IPS-11a (cell line): Measurements from ENCODE around the gene SPATA18.

ENCODE experiments used
- H3K4me3 ChIP-seq: one replicate; pipeline ENCODE4 v1.5.1; 2013; ENCODE audit warnings: low read depth, low read length, control low read depth

The SPATA18 gene

DNA sequence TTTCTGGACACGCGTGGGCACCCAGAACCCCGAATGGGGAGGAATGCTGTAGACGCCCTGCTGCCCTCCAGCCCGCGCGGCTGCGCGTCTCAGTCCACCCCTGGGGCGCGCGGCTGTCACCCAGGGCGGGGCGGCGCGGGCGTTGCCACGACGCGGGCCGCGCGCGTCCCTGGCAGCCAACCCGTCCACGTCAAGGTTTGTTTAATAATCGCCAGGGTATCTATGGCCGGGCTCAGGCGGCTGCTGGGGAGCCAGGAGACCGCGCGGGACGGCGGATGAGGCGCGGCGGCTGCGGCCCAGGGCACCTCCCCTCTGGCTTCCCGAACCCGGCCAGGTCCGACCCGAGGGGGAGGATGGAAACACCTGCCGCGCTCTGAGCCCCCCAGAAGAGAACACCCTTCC is at the start of gene SPATA18:
Gene SPATA18, plus strand, starts transcription at position 92 of the 402 bp plus-strand sequence. CDS start 401 bp downstream, outside the sequence.
- peak within 1 kb of the TSS; percentile 57 for H3K4me3 ChIP-seq

DNA sequence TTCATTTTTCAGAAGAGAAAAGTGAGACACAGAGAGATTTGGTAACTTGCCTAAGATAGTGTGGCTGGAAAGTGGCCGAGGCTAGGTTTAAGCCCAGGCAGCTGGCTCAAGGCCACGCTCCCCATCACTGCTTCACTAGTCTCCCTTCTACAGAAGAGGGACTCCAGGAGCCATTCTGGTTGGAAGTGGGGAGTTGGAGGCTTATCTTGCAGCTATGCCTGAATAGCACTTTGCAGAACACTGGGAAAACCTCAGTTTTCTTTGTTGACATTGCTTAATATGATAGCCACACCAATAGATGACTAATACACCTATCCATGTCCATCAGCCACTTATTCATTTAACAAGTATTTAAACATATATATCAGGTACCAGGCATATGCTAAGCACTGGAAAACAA is 49.5 kb upstream of the SPATA18 start:
- H3K4me3 ChIP-seq, result no peak overlapping the region

GRCh38 chr4:52004414-52004813 is 46.7 kb upstream of the SPATA18 start:
- no peak overlapping the region for H3K4me3 ChIP-seq

DNA sequence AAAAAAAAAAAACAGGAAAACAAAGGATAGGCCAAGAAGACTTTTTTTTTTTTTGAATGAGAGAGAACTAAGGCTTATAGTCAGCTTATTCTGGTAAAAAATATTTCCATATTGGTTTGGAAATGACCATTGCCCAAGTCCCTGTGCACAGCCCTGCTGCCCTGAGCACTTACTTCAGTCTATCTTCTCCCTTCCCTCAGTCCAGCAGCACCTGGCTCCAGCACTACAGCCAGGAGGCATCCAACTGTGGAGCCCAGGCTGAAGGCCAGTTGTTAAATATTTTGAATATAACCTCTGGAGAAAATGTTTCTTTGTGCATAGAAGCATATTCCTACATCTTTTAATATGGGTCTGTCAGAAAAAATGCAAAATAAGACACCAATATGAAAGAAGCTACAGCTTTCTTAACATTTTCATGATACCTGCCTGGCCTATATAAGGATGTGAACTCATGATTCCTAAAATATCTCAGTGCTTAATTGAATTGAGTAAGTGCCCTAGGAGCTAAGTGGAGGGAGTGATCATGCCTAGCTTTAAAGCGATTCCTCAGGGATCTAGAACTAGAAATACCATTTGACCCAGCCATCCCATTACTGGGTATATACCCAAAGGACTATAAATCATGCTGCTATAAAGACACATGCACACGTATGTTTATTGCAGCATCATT is 45.4 kb upstream of the SPATA18 start:
- no peak overlapping the region for H3K4me3 ChIP-seq

DNA sequence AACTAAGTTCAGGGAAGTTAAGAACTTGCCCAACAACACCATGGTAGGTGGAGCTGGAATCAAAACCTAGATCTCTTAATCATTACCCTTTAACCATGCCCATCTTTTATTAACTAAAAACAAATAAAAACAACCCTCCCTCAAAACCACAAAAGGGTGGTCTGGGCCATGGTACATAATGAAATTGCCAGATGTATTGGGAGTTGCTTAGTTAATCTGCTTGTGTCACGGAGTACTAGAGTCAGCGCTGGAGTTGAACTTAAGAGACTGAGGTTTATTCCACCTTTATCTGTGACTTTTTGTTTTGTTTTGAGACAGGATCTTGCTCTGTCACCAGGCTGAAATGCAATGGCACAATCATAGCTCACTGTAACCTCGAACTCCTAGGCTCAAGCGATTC is 44.2 kb upstream of the SPATA18 start:
- no peak overlapping the region for H3K4me3 ChIP-seq

DNA sequence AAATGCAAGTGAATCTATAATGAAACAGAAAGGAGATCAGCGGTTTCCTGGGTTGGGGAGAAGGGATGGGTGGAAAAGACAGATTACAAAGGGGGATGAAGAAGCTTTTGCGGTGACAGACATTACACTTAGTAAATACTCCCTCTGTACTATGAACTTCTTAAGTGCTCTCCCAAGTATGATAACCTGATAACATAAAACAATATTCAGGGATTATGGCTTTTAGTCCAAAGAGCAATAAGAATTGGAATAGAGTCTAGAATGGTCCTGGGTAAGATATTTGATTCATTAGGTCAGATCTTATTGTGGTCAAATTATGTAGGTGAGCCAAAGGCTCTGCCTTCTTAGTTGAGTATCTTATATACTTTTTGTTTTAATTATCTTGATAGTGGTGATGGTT is 40.1 kb upstream of the SPATA18 start:
- H3K4me3 ChIP-seq, result no peak overlapping the region

DNA sequence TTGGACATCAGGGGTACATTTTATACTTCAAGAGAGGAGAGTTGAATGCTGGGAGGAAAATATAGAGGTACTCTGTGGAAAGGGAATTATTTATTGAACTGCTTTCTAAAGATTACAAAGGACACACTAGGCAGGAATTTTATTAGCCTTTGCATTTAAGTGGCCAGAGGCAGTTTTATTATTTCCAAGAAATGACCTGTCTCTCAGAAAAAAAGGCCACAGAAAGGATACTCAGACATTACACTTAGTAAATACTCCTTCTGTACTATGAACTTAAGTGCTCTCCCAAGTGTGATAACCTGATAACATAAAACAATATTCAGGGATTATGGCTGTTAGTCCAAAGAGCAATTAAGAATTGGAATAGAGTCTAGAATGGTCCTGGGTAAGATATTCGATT is 38.5 kb upstream of the SPATA18 start:
- no peak overlapping the region for H3K4me3 ChIP-seq

DNA sequence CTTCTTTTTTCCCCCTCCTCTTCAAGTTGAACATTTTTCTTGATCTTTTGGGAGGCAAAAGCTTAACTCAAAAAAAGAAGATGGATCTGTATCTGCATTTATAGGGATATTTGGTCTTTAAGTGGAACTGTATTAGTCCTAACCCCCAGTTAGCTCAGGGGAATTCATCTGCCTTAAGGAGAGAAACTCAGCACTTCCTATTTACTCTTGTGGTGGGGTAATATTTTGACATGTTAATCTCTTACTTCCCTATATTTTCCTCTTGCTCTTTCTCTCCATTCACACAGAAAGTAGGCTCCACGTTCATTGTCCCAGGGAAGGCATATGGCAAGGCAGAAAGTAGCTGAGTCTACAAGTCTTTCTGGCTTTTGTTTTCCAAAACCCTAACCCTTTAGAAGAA is 36.2 kb upstream of the SPATA18 start:
- H3K4me3 ChIP-seq, result no peak overlapping the region

GRCh38 chr4:52015366-52015765 is 35.7 kb upstream of the SPATA18 start:
- no peak overlapping the region for H3K4me3 ChIP-seq

DNA sequence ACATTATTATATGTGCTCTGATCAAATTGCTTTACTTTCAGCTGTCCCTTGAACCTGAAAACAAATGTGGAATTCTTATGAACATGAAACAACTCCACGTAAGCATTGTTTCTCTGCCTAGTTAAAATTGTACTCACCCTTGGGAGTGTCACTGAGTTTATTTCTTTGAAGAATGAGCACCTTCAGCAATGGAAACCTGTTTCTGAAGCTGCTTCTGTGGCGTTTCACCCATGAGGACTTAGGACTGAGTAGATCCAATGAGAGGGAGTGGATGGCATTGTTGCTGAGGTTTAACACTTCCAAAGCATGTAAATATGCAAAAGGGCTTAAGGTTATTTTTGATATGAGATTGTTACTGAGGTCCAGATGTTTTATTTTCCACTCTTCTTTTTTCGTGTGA is 34.1 kb upstream of the SPATA18 start:
- no peak overlapping the region for H3K4me3 ChIP-seq

GRCh38 chr4:52017814-52018213 is 33.3 kb upstream of the SPATA18 start:
- no peak overlapping the region for H3K4me3 ChIP-seq

DNA sequence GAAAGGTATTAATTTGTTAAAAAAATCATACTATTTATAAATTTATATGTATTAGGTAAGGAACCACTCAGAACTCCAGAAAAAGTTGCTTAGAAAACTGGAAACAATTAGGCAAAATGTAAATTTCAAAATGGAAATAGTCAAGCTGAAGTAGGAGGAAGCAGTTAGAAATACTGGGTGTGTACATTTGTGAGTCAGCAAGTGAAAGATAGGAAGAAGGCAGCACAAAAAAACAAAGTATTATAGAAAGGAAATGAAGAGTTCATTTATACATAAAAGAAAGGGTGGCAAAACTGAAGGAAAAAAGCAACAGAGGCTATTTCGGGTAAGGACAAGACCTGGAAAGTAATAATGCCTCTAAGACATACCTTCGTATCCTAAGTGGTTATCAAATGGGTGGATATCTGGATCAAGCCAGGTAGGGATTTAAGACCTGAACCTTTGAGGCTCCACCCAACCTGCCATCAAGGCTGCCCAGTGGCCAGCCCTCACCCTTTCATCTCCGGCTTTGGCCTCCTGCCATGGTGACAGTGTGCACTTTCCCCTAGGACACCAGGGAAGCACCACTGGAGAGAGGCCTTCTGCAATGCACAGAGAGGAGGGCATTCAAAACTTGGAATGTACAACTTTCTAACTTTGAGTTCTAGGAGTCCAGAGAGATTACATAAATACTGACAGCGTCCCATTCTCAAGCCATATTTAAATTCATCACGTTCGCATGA is 31.0 kb upstream of the SPATA18 start, which contains the start of gene LRRC66:
Gene LRRC66, minus strand, starts transcription at position 428 of the 722 bp plus-strand sequence. CDS start 2,750 bp downstream, outside the sequence.
- H3K4me3 ChIP-seq, result no peak within 1 kb of the TSS

DNA sequence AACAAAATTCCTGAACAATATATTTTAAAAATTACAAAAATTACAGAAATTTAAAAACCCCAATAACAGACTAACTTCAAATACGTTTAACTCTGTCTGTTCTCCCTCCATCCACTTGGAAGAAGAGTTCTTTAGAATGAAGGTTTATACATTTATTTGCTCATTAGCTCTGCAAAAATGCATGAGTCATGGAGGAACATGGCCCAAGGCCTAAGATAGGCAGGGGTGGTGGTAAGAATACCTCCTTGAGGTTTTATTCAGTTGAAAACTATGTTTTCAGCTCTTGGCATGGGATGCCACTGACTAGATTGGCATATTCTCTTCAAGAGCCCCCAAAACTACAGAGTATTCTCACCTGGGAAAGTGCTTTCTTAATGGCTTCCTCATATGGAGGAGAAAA is 22.1 kb upstream of the SPATA18 start:
- H3K4me3 ChIP-seq, result no peak overlapping the region

DNA sequence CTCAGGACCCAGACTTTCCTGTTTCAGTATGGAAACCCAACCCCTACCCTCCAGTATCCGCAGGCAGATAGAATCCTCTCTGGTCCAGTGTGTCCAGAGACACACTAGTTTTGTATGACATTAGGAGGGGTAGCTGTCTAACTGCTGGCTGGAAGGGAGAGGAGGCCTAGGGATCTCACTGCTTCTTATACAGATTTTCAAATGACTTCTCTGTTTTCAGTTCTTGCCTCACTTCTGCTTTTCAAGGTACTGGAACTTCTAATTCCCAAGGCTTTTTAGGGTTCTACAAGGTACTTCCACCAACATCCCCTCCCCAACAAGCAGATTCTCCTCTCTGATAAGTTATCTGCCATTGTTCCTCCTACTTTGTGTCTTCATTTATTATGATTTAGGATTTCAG is 19.1 kb upstream of the SPATA18 start:
- no peak overlapping the region for H3K4me3 ChIP-seq

DNA sequence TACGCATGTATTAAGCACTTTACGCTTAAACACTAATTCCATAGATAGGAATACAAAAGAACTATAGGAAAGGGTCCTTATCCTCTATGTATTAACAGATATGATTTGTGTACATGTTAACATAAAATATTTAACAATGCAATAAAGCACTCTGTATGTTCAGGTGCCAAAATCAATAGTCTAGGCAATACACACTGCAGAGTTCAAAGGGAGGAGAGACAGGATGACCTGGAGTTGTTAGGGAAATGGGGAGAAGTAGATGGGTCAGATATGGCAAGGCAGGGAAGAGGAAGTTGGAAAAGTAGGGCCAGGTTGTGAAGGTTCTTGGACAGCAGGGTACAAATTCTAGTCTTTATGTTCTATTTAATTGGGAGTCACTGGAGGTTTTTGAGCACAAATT is 15.9 kb upstream of the SPATA18 start:
- H3K4me3 ChIP-seq, result no peak overlapping the region

GRCh38 chr4:52036886-52037530 is 14.1 kb upstream of the SPATA18 start:
- H3K4me3 ChIP-seq, result peak overlapping the region; percentile 75

DNA sequence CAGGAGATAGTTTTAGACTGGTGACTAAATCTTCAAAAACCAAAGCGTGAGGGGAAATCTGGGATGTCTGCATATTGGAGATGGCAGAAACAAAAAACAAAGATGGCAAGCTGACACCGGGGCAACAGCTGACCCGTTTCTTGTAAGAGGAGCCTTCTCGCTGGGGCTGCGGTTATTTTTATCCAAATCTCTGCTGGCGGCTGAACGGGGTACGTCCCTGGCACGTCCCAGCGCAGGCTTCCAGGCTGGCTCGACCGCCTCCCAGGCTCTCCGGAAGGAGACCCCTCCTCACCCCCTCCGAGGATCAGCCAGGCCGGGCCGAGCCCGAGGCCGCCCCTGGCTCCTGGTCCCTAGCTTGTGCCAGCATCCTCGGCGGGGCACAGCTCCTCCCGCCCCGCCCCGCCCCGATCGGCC is 13.4 kb upstream of the SPATA18 start:
- H3K4me3 ChIP-seq, result peak overlapping the region; percentile 75

DNA sequence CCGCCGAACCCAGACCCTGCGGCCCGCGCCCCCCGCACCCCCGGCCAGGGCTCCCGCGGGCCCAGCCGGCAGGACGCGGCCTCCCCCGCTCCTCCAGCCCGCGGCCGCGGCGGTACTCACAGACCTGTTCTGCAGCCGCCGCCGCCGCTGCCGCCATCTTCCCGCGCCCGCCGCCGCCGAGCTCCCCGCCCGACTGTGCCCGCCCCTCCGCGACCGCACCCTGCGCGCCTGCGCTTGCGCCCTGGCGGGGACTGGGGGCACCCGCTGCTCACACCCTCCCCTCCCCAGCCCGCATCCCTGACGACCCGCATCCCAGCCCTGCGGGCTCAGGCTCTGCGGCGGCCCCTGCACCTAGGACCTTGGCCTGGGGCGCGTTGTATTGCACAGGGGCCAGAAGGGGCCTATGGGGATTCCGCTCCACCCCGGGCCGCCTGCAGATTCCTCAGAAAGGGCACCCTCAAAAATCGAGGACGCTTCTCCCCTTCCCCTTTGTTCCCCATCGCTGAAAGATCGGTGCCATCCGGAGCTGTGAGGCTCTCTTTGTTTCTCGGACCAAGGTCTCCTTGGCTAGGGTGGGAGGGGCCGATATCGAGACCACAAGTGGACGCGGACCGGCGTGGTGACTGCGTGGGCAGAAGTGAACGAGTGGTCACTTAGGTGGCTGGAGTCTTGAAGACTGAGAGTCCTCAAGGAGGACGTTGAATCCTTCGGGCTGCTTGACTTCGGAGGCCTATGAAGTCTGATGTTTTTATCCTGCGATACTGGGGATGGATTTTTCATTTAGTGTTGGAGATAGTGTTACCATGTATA is 12.8 kb upstream of the SPATA18 start, which contains the start of gene SGCB:
Gene SGCB, minus strand, starts transcription at position 197 of the 810 bp plus-strand sequence. Its CDS starts 40 bp downstream, at position 157.
- peak within 1 kb of the TSS; percentile 75 for H3K4me3 ChIP-seq

- no peak overlapping the region for H3K4me3 ChIP-seq
These were observed 6.1 kb upstream of the SPATA18 start for GRCh38 chr4:52045028-52045427.

DNA sequence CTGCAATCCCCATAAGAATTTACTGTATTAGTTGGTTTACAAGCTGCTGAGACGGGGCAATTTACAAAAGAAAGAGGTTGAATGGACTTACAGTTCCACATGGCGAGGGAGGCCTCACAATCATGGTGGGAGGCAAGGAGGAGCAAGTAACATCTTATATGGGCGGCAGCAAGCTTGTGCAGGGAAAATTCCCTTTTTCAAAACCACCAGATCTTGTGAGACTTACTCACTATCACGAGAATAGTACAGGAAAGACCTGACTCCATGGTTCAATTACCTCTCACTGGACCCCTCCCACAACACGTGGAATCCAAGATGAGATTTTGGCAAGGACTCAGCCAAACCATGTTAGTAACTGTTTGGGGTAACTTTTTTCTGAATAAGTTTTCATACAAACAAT is 1.8 kb upstream of the SPATA18 start:
- H3K4me3 ChIP-seq, result no peak overlapping the region
